Skeletal muscle tissue (tissue), 4 donors: ENCODE data around the gene HK2. TPM values are rescaled to one million over a fixed set of nuclear protein-coding genes. Genes with fewer than 3 reads are reported as not detected.
A peak's percentile ranks its signal among the peaks of the same experiment; 100 is the strongest.

ENCODE experiments used
- H3K27ac ChIP-seq: one replicate; pipeline ENCODE4 v1.7.0; 2013; ENCODE audit warnings: mild to moderate bottlenecking, low read depth, low read length, inconsistent platforms
- H3K27me3 ChIP-seq, 3 donors: one replicate each; pipeline ENCODE4 v1.7.0; 2013; ENCODE audit warnings: low read length in 3 of 3; ENCODE audit not compliant: control insufficient read depth in 3 of 3, insufficient read depth in 3 of 3
- H3K36me3 ChIP-seq, 3 donors: one replicate each; pipeline ENCODE4 v1.7.0; 2013; ENCODE audit warnings: low read length in 3 of 3; ENCODE audit not compliant: control insufficient read depth in 3 of 3, insufficient read depth in 3 of 3
- H3K4me1 ChIP-seq, 3 donors: one replicate each; pipeline ENCODE4 v1.7.0; 2013; ENCODE audit warnings: low read length in 3 of 3, mild to moderate bottlenecking in 3 of 3; ENCODE audit not compliant: control insufficient read depth in 3 of 3, insufficient read depth in 3 of 3
- H3K4me3 ChIP-seq, 3 donors: one replicate each; pipeline ENCODE4 v1.7.0; 2013; ENCODE audit warnings: low read length in 3 of 3
- H3K9ac ChIP-seq, 3 donors: one replicate each; pipeline ENCODE4 v1.7.0; 2013; ENCODE audit warnings: low read length in 3 of 3, mild to moderate bottlenecking in 3 of 3, moderate library complexity in 2 of 3, low read depth in 1 of 3
- H3K9me3 ChIP-seq, 3 donors: one replicate each; pipeline ENCODE4 v1.7.0; 2013; ENCODE audit warnings: low read length in 3 of 3; ENCODE audit not compliant: control insufficient read depth in 3 of 3
- total RNA-seq: library from RNA; depleted of rRNA; stranded (reverse); fragments of >200 nt; gene quantifications from one replicate; pipeline ENCODE4 v1.2.3, GENCODE V29; 2014
- donor health status: Osteomylitis.

HK2 gene
- total RNA-seq, 1 donor from 2014 or later = 5.7 TPM

DNA sequence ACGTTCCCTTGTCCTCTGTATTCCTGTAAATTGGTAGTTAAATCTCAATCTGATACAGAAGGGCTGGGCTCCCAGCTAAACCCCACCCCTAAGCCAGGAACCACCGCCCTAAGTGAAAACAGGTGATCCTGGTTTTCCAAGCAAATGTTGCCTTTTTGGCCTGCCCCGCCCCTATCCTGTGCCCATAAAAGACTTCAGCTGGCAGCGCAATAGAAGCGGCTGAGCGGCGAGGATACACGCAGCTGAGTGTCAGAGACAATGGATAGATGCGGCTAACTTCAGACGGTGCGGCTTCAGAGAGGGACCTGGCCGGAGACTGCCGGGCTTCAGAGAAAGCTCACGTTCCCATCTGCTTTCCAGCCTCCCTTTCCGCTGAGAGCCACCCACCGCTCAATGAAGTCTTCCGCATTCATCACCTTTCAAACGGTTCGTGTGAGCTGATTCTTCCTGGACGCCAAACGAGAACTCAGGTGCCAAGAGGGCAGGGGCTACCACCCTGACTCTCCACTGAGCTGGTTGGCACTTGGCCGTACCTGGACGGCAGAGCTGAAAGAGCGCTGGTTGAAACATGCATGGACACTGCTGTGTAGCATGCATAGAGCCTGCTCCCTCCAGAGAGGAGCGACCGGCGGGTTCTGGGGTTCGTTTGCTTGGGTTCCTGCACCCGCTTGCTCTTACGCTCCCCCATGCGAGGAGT lies 75.0 kb downstream of the HK2 start:
- no peak overlapping the region for H3K9ac ChIP-seq
- no peaks in the 10 kb centered on the region for H3K36me3 ChIP-seq
- H3K4me3 ChIP-seq = peak overlapping the region in 1 of 3 donors; percentile 22
- no peaks in the 10 kb centered on the region for H3K9me3 ChIP-seq
- H3K27me3 ChIP-seq = peaks cover 12 to 26% (median 17%) of the 10 kb centered on the region in 3 donors
- no peak overlapping the region for H3K27ac ChIP-seq
- H3K4me1 ChIP-seq = peaks cover 0 to 2% (median 0%) of the 10 kb centered on the region in 3 donors

DNA sequence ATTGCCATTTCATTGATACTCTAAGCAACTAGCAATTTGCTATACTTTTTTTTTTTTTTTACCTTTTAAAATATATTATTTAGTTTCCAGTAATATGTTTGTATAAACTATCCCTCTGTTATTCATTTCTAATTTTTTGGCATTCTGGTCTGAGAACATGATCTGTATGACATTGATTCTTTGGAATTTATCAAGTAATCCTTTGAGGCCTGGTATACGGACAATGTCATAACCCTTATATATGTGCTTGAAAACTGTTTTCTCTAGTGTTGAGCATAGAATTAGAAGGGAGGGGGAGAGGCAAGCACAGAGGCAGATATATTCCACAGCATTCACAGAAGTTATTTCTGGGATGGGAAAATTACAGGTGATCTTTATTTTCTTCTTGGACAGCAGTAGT lies 76.3 kb downstream of the HK2 start:
- H3K4me3 ChIP-seq = no peak overlapping the region
- H3K9ac ChIP-seq = no peak overlapping the region
- H3K27ac ChIP-seq = no peak overlapping the region
- H3K27me3 ChIP-seq = peaks cover 16 to 28% (median 20%) of the 10 kb centered on the region in 3 donors
- H3K9me3 ChIP-seq = no peaks in the 10 kb centered on the region
- H3K36me3 ChIP-seq = no peaks in the 10 kb centered on the region
- H3K4me1 ChIP-seq = peaks cover 0 to 2% (median 0%) of the 10 kb centered on the region in 3 donors

DNA sequence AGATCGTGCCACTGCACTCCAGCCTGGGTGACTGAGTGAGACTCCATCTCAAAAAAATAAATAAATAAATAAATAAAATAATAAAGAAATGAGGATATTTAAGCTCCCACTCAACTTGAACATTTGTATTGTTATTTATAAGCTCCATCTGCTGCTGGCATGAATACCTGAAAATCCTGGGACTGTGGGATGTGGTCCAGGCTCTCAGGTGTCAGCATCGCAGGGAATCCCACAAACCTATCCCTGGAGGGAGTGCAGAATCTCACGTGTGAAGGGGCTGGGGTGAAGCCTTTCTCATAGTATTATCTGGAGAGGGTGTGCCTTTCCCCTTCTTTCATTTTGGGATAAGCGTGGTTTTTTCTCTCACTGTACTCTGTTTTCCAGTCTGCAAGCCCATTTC lies 77.1 kb downstream of the HK2 start:
- H3K4me1 ChIP-seq = peaks cover 0 to 2% (median 0%) of the 10 kb centered on the region in 3 donors
- no peak overlapping the region for H3K9ac ChIP-seq
- no peak overlapping the region for H3K4me3 ChIP-seq
- H3K27ac ChIP-seq = no peak overlapping the region
- peaks cover 22 to 34% (median 26%) of the 10 kb centered on the region in 3 donors for H3K27me3 ChIP-seq
- H3K36me3 ChIP-seq = no peaks in the 10 kb centered on the region
- H3K9me3 ChIP-seq = no peaks in the 10 kb centered on the region

DNA sequence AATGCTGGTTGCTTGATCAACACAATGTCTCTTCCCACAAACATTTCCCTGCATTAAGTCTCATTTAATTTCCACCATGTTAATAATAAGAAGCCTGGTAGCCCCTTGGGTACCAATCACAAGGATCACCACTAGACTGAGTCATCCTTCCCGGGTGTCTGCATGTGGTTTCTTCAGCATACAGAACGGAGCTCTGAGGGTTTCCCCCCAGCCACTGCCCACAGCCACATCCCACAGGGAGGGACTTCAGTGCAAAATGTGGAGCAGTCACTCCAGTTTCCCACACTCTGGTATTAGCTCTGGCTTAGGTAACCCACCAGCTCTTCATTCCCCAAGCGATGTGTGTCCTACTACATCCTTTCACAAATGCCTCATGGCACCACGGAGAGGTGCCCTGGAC lies 81.8 kb downstream of the HK2 start:
- H3K9me3 ChIP-seq = no peaks in the 10 kb centered on the region
- H3K4me1 ChIP-seq = peaks cover 0 to 4% (median 3%) of the 10 kb centered on the region in 3 donors
- peaks cover 26 to 33% (median 27%) of the 10 kb centered on the region in 3 donors for H3K27me3 ChIP-seq
- no peak overlapping the region for H3K9ac ChIP-seq
- H3K27ac ChIP-seq = no peak overlapping the region
- no peak overlapping the region for H3K4me3 ChIP-seq
- H3K36me3 ChIP-seq = no peaks in the 10 kb centered on the region

DNA sequence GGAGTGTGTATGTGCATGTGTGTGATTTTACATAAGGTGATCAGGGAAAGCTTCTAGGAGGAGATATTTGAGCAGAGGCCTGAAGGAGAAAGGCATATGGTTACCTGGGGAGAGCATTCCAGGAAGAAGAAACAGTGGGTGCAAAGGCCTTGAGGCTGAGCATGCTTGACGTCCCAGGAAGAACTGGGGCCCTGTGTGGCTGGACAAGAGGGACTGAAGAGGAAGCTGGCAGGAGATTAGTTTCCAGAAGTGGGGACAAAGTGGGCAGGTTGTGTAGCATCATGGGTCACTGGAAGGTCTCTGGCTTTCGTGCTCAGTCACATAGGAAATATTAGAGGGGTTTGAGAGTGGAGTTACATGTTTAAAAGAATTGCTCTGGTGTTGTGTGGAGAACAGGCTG lies 82.5 kb downstream of the HK2 start:
- no peak overlapping the region for H3K27ac ChIP-seq
- no peaks in the 10 kb centered on the region for H3K36me3 ChIP-seq
- H3K27me3 ChIP-seq = peaks cover 26 to 30% (median 27%) of the 10 kb centered on the region in 3 donors
- H3K4me1 ChIP-seq = peaks cover 0 to 4% (median 3%) of the 10 kb centered on the region in 3 donors
- no peak overlapping the region for H3K4me3 ChIP-seq
- H3K9me3 ChIP-seq = no peaks in the 10 kb centered on the region
- H3K9ac ChIP-seq = no peak overlapping the region

DNA sequence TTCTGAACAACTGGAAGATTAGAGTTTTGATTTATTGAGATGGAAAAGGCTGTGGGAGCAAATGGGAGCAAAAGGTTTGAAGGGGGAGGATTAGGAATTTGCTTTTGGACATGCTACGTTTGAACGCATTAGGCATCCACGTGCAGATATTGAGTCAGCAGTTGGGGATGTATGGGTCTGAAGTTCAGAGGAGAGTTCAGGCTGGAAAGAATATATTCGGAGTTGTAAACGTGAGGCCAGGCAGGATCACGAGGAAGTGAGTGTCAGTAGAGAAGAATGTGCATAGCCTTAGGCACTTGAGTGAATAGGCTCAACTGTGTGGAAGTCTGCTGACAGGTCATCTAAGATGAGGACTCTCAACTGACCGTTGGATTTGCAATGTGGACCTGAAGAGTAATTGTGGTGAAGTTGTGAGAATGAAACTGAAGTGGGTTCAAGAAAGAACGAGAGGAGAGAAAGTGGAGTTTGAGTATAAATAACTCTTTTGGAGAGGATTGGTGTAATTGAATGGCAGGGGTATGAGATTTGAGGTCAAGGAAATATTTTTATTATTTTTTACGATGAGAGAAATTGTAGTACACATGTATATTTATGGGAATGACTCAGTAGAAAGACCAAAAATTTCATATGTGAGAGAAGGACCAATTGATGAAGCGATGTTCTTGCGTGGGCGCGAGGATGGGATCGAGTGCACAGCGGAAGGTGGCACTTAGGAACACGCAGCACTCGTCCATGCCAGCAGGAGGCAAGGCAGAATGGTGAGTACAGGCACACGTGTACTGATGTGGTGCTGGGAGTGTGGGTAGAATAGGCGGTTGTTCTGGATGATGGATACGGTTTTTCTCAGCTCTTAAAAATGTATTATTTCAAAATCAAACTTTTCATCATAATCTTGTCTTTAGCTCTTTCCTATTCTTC lies 84.0 kb downstream of the HK2 start:
- no peak overlapping the region for H3K27ac ChIP-seq
- peaks cover 20 to 22% (median 21%) of the 10 kb centered on the region in 3 donors for H3K27me3 ChIP-seq
- peaks cover 0 to 4% (median 3%) of the 10 kb centered on the region in 3 donors for H3K4me1 ChIP-seq

DNA sequence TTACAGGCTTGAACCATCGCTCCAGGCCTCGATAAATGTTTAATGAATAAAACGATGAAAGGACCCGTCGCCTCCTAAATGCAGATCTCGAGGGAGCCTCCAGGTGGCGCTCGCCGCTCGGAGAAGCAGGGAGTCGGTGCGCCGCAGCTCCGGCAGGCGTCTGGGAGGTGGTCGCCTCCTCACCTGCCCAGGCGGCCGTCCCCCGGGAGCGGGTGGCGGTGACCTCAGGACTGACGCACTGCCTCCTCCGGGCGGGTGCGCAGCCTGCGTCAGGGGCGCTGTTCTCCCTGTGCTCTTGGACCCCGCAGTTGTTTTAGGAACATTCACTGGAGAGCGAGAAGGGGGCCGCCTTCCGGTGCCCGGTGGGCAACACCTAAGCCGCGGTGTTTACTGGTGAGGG lies 85.9 kb downstream of the HK2 start:
- no peak overlapping the region for H3K27ac ChIP-seq
- H3K9ac ChIP-seq = peak overlapping the region in 2 of 3 donors; percentile 50 to 54
- peaks cover 17 to 22% (median 20%) of the 10 kb centered on the region in 3 donors for H3K27me3 ChIP-seq
- peak overlapping the region in 2 of 3 donors; percentile 42 to 60 for H3K4me3 ChIP-seq
- peaks cover 0 to 4% (median 3%) of the 10 kb centered on the region in 3 donors for H3K4me1 ChIP-seq
- H3K9me3 ChIP-seq = no peaks in the 10 kb centered on the region
- no peaks in the 10 kb centered on the region for H3K36me3 ChIP-seq

More for the DNA sequence above, 84.0 kb downstream of the HK2 start:
- no peak overlapping the region for H3K4me3 ChIP-seq
- no peak overlapping the region for H3K9ac ChIP-seq
- H3K9me3 ChIP-seq = no peaks in the 10 kb centered on the region
- H3K36me3 ChIP-seq = no peaks in the 10 kb centered on the region

DNA sequence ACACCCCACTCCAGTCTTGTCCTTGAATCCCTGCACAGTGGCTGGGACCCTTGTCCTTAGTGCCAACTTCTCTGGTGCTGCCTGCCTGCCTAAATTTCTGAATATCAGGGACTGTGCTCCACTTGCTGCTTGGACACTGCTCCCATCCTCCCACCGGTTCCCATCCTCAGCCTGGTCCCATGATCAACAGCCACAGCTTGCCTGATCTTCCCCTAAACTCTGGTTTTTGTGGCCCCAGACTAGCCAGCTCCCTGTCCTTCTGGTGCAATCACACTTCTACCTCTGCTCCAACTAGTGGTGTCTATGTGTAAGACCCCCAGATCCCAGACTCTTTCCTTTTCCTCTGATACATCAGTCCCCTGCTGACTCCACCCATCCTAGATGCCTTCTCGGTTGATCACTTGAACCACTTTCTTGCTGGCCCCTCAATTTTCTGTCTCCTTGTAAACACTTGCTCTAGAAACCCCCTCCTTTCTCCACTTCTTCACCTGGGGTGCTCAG lies 87.4 kb downstream of the HK2 start:
- no peak overlapping the region for H3K9ac ChIP-seq
- no peak overlapping the region for H3K27ac ChIP-seq
- H3K4me3 ChIP-seq = no peak overlapping the region
- H3K27me3 ChIP-seq = peaks cover 8 to 12% (median 10%) of the 10 kb centered on the region in 3 donors
- H3K9me3 ChIP-seq = no peaks in the 10 kb centered on the region
- H3K36me3 ChIP-seq = no peaks in the 10 kb centered on the region
- H3K4me1 ChIP-seq = peaks cover 0 to 4% (median 3%) of the 10 kb centered on the region in 3 donors

DNA sequence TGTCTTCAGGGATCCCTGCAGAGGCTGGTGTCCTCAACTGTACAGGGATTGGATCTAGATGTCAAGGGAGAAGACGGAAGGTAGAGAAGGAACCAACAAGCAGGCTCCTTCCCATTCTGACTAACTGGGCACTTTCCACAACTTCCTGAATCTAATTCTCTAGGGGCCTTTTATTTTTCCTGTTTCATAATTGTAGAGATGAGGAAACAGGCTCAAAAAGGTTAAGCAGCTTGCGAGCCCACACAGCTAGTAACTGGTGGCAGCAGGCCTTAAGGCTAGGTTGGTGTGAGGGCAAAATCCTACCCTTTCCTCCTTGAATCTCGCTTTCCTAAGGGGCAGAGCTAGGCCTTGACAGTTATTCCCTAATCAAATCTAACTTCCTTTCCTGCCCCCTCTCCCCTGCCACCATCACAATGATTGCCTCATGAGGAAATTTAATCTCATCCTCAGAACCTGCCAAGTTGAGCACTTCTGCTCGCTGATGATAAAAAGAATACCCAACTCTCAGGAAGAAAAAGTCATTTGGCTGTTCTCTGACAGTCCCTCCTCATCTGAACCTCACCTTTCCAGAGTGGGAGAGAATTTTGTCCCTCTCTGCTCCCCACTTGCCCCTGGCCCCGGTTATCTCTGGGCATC lies 88.8 kb downstream of the HK2 start:
- no peak overlapping the region for H3K9ac ChIP-seq
- H3K4me3 ChIP-seq = no peak overlapping the region
- H3K36me3 ChIP-seq = no peaks in the 10 kb centered on the region
- no peaks in the 10 kb centered on the region for H3K9me3 ChIP-seq
- H3K4me1 ChIP-seq = peaks cover 0 to 4% (median 3%) of the 10 kb centered on the region in 3 donors
- peaks cover 8 to 9% (median 8%) of the 10 kb centered on the region in 3 donors for H3K27me3 ChIP-seq
- no peak overlapping the region for H3K27ac ChIP-seq
